Kasumi-1 (cell line): ENCODE measurements around the gene FNDC10.
"Not testable (repeated sequence)": the region's sequence is repeated elsewhere in the genome, so short reads cannot be mapped to it uniquely, and the experiment has no call there.

ENCODE experiments used
- DNase-seq, 2 experiments: peaks; one replicate each; lab custom pipeline; 2025; lab: John Stamatoyannopoulos, UW

FNDC10 gene

DNA sequence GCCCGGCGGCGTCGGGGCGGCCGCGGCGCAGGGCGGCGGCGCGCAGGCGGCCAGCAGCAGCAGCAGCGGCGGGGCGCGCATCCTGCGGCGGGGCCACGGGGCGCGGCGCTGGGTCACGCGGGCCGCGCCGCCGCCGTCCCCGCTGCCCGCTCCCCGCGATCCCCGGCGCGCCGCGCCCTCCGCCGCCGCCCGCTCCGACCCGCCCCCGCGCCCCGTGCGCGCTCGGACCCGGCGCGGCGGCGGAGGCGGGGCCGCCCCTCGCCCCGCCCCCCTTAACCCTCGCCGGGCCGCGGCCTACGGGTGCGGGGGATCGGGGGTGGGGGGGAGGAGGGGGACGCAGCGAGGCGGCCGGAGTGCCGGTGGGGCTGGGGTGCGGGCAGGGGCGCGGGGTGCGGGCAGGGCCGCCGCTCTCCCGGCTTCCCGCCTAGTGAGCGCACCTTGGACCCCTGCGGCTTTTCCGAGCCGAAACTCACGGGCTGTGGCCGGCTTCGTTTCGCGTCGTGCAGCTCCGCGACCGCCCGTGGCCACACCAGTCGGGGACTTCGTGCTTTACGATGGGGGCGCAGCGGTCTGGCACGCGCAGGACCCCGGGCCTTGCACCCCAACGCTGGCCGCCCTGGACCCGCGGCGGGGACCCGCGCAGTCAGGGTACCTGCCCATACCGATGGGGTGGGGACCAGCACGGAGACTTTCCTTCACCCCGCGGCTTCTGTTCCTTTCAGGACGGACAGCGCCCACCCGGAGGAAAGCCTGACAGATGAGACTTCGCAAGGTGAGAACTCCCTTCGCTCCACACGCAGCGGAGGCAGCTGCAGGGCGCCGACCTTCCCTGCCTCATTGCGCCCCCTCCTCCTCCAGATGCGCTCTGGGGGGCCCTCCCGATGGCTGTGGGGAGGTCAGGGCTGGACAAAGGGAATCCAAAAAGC is at the start of gene FNDC10:
Gene FNDC10, minus strand, starts transcription at position 201 of the 926 bp plus-strand sequence. Its CDS starts 120 bp downstream, at position 81.
- no peak for DNase-seq

DNA sequence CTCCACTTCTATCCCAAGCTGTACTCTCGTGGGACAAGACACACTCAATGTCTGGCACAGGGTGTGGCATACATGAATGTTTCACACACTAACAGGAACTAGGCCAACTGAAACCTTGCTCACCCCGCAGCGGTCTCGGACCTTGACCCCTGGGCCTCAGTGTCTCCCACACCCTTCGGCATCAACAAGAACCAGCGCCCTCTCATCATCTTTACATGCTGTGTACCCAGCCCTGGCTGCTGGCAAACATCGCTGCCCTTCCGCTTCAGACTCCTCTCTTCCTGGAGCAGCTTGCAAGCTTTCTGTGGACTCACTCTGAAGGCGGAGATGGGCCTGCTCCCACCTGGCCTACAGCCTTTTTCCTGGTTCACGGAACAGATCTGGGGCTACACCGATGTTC is 48.3 kb upstream of the FNDC10 start:
- DNase-seq = not testable (repeated sequence)

DNA sequence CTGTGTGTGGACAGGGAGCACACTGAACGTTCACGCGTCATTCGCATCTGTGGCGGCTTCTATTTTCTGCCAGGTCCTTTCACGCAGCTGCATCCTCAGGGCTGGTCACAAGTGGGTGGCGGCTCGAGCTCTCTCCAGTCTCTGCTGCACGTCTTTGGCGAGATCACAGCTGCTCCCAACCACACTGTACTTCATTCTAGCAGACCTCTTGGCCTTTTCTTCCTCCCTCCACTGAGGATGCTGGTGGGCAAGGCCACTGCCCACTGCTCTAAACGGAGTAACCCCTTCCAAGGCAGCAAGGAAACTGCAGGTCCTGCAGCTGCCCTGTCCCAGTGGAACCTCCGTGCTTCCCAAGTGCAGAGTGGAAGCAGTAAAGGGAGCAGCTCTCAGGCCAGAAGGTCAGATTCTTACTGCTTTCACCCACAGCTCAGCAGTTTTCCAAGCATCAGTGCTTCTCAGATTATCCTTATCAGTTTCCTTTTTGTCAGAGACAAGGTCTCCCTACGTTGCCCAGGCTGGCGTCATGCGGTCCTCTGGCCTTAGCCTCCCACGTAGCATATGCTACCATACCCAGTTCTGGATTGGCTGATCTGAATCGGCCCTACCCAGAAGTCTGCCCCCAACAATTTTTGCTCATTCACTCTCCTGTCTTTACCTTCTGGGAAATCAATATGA is 47.8 kb upstream of the FNDC10 start:
- DNase-seq = not testable (repeated sequence)

DNA sequence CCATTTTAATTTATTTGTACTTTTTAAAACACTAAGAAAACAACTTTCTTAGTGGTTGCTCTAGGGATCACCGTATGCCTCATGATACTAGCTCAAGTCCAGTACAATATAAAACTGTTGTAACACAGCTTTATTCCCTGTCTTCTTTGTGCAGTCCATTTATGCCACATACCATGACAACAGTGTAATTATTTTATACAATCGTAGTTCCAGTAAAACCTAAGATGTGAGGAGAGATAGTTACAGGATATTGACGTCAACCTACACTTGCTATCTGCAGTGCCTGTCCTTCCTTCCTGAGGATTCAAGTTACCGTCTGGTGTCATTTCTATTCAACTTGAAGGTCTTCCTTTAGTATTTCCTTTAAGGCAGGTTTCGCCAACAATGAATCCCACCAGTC is 46.4 kb upstream of the FNDC10 start:
- not testable (repeated sequence) for DNase-seq

DNA sequence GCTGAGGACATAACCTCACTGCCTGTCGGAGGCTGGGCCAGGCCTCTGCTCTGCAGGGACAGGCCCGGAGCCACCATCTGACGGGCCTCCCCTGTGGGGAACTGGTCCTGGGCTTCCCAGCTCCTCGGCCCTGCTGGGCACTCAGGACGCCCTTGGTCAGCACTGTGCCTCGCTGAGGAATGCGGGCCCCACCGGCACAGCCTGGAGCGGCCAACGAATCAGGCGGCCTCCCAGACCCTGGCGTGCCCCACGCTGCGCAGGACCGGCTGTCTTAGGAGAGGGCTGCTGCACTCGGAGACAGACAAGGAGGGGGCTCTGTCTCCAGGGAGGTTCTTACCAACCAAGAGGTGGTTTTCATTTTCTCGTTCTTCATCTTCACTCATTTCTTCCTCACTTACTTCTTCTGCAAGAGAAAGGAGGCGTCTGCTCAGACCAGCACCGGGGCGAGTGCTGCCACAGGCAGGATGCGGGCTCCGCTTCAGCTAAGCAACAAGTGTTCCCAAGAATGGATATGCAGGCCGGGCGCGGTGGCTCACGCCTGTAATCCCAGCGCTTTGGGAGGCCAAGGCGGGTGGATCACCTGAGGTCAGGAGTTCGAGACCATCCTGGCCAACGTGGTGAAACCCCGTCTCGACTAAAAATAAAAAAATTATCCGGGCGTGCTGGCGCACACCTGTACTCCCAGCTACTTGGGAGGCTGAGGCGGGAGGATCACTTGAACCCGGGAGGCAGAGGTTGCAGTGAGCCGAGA is 41.0 kb upstream of the FNDC10 start:
- not testable (repeated sequence) for DNase-seq

DNA sequence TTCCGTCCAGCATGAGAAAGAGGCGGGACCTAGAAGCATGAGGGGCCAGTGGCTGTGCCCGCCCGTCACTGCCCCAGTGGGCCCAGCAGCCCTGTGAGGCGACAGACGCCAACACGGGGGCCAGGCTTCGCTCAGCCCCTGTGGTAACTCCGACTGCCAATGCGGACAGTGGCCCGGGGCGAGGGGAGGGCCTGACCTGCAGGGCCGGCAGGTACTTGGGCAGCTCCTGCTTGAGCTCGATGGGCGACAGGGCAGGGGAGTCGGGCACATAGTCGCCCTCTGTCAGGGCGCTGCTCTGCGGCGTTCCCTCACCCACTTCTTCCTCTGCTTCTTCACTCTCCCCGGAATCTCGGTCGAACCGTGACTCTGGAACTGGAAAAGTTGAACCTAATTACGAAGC is 40.1 kb upstream of the FNDC10 start:
- not testable (repeated sequence) for DNase-seq

DNA sequence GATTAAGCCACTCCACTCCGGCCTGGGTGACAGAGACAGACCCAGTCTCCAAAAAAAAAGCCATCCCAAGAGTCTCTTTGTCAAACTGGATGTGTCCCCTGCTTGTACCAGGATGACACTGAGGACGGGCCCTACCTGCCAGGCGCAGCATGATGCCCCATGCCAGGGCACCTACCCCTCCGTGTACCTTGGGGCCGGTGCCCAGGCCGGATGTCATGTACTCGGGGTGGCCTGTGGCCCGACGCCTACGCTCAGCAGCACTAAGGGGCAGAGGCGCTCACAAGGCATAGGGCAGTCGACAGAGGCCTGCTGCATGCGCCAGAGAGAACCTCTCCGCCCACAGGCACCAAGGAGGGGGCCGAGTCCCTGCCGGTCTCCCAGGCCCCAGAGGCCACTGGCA is 39.4 kb upstream of the FNDC10 start:
- not testable (repeated sequence) for DNase-seq

DNA sequence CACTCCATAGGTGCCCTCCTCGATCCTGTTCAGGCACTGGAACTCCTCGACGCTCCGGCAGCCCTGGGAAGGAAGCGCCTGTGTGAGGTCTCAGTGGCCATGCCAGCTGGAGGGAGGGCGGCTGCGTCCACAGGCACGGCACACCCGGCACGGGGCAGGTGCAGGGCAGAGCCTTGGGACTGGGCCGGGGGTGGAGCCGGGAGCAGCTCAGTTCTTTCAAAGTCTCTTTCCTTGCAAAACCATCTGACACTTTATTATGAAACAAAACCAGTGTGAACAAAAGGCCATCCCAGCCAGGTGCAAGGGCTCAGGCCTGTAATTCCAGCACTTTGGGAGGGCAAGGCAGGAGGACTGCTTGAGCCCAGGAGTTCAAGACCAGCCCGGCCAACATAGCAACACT is 38.6 kb upstream of the FNDC10 start:
- not testable (repeated sequence) for DNase-seq

DNA sequence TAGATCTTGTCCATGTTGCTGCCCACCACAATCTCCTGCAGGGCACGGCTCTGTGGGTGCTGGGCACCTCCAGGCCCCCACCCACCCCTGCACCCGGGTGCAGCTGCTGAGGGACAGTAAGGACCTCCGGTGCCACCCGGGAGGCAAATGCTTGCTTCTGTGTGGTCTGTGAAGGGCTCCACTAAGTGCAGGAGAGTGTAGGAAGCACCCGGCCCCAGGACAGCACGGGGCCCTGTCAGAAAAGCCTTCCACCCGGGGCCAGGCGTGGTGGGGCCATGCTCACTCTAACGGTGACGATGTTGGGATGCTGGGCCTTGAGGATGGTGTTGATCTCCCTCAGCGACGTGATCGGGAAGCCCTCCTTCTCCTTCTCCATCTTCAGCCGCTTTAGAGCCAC is 37.5 kb upstream of the FNDC10 start:
- not testable (repeated sequence) for DNase-seq

DNA sequence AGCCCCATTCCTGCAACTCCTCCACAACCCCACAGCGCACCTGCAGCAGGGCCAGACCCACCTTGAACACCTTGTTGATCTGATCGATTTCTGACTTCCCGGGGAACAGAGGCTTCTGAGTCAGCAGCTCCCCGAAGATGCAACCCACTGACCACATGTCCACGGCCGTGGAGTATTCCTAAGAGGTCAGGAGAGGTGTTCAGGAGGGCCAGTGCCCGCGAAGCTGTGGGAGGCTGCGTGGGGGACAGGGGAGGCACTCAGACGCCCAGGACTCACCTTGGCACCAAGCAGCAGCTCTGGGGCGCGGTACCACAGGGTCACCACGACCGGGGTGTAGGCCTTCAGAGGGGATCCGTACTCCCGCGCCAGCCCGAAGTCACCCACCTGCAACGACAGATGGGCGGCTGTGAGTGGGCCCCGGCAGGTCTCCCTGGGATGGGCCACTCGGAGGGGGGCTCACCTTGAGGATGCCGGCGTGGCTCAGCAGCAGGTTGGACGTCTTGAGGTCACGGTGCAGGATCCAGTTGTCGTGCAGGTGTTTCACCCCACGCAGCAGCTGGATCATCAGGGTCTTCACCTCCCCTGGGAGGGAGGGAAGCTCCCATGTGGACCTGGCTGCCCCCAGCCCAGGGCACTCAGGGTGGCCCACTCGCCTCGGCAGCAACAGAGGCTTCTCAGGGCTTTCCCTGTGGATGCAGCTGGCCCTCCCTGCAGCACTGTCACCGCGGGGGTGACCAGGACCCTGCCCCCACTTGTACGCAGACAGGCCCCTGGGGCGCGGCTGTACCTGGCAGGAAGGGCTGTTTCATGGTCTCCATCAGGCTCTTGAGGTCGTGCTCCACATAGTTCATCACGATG is 36.9 kb upstream of the FNDC10 start:
- not testable (repeated sequence) for DNase-seq

DNA sequence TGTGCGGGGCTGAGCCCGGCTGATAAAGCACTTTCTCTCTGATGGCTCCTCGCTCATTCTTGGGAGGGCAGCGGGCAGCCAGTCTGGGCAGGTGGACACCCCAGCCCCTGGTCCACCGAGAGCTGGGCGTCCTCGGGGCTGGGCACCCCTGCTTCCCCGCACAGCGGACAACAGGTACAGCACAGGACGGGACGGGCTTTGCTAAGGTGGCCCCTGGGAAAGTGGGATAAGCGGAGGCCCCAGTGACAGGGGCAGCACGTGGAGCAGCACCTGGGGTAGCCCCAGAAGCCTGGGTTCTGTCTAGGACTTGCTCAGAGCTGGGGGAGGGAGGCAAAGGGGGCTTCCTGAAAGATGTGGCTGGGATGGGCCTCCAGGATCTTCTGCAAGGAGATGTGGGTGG is 34.7 kb upstream of the FNDC10 start:
- not testable (repeated sequence) for DNase-seq

DNA sequence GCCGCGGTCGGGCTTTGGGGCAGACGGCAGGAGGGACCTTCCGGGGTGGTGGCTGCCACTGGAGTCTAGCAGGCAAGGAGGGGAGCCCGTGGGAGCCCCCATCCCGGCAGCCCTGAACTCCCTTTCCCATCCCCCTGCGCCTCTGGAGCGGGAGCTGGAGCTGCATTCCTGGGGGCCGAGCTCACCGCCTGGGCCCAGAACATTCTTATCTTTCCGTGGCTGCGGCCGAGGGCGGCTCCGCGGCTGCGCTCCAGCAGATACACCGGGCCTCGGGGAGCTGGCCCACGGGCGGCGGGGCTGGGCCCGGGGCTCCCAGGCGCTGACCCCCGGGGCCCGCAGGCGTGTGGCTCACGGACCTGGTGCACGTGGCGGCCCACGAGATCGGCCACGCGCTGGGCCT is 33.5 kb upstream of the FNDC10 start:
- not testable (repeated sequence) for DNase-seq

DNA sequence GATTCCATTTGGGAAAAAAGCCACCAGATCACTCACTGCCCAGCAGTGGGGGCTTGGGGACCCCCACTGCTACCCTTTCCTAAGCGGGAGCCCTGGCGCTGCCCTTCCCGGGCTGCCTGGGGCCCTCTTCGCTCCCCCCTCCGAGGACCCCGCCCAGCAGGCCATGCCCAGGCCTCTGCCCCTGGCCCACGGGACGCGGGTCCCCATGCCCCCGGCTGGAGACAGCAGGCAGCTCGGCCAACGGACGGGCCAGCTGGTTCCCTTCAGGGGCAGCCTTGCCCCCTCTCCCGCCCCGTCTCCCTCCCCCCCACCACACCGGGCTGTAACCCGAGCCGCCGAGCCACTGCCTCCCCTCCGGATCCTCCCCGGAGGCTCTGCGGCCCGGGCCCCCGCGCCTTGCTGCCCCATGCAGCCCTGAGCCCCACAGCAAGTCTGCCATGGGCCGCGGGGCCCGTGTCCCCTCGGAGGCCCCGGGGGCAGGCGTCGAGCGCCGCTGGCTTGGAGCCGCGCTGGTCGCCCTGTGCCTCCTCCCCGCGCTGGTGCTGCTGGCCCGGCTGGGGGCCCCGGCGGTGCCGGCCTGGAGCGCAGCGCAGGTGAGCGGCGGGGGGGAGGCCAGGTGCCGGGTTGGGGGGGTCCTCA is 32.0 kb upstream of the FNDC10 start, which contains the start of gene MMP23B:
Gene MMP23B, plus strand, starts transcription at position 392 of the 639 bp plus-strand sequence. Its CDS starts 46 bp downstream, at position 438.
- no peak for DNase-seq

DNA sequence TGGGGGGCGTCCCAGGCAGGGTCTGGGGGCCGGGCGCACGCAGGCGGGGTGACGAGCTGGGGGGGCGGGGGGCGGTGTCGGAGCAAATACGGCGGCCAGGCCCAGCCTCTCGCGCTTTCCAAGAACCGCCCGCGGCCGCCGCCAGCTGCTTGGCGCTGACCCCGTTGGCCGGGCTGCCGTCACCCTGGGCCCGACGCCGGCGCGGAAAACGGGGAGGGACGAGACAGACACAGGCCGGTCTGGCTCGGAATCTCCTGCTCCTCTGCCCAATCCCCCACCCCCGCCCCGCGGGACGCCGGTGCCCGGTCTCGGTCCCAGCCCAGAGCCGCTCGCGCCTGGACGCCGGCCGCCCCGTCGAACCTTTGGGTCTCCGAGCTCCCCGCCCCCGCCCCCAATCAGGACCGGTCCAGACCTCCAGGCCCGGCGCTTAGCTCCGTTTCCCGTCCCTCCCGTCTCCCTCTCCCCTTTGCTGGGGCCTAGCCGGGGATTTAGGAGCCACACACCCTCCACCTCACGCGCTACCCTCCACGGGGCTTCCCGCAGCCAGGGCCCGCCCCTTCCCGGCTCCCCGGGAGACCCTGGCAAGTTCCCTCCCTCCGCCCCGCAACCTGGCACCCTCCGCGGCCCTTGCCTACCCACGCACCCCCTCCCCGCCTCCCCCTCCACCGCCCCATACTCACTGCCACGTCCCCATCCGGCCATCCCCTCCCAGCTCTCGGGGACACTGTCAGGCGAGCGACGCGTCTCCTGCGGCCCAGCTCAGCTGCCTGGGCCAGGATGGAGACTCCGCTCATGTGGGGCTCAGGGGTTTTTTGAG is 31.2 kb upstream of the FNDC10 start:
- no peak for DNase-seq

DNA sequence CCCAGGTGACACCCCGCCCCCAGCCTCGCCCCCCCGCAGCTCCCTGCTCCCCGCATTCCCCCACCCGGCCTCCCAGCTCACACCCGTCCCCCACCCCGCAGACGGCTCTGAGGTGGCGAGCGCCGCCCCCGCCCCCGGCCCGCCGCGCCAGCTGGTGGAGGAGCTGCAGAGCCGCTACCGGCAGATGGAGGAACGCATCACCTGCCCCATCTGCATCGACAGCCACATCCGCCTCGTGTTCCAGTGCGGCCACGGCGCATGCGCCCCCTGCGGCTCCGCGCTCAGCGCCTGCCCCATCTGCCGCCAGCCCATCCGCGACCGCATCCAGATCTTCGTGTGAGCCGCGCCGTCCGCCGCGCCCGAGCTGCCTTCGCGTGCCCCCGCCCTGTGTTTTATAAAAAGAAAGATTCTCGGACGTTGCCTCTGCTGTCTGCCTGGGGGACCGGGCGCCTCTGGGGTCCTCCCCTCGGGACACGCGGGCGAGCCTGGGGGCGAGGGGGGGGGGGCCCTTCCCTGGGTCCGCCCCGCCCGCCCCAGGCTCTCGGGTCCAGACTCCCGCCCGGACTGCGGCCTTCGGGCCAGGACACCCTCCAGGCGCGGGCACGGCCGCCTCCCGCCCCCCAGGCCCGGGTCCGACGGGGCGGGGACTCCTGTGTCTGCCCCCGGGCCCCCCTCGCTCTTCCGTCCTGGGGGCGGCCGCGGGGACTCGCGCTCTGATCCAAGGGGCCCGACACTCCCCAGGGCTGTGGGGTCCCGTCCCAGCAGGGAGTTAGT is 30.4 kb upstream of the FNDC10 start:
- DNase-seq = no peak

DNA sequence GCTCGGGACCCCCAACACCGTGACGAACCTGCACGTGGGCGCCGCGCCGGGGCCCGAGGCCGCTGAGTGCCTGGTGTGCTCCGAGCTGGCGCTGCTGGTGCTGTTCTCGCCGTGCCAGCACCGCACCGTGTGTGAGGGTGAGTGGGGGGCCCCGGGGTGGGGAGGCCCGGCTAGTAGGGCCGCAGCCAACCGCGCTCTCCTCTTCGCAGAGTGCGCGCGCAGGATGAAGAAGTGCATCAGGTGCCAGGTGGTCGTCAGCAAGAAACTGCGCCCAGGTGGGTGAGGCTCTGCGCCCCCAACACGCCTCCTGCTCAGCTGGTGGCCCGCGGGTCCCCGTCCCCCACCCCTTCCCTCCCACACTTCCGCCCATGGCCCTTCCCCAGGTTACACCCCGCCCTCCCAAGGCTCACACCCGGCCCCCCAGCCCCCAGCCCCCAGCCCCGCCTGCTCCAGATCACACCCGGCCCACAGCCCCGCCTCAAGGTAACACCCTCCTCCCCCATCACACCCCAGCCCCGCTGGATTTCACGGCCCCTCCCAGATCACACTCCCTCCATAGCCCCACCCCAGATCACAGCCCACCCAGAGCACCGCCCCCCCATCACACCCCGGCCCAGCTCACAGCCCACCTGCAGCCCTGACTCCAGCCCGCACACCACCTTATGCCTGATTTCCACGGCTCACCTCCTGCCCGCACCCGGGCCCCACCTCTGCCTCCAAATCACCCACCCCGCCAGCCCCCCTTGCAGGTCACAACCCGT is 29.7 kb upstream of the FNDC10 start:
- no peak for DNase-seq

DNA sequence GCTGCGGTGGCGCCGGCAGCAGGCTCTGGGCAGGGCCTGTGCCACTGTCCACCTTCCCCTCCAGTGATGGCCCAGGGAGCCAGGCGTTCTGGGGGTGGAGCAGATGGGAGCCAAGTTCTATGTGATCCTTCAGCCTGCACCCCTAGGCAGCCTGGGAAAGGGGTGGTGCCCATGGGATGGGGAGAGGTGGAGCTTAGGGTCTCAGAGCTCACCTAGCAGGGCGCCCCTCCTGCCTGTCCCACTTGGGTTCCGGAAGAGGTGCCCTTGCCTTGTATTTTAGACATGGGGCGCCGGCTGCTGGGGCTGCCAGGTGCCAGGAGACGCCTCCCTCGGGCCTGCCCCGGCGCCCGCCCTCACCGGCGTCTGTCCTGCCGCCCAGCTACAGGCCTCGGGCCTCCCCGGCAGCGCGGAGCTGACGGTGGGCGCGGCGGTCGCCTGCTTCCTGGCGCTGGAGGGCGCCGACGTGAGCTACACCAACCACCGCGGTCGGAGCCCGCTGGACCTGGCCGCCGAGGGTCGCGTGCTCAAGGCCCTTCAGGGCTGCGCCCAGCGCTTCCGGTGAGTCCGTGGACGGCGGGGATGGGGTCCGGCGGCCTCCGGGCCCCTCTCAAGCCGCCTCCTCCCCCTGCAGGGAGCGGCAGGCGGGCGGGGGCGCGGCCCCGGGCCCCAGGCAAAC is 29.0 kb upstream of the FNDC10 start:
- DNase-seq = no peak
